ENCODE data around the gene BCL2L13. TPM values are rescaled to one million over a fixed set of nuclear protein-coding genes. Genes with fewer than 3 reads are reported as not detected.
A peak's percentile ranks its signal among the peaks of the same experiment; 100 is the strongest.

BCL2L13 gene
- polyA plus RNA-seq, 3 donors, result 20.2 to 67.8 (median 53.0) TPM

- Mint-ChIP-seq H3K27me3 (ENCODE audit: low read depth in 3 of 3) (peaks cover 0 to 3% (median 0%) of the 10 kb centered on the region in 3 donors), H3K27ac (peak overlapping the region; percentile 64 to 85 (median 71)), H3K4me3 (peak overlapping the region in 1 of 2 donors; percentile 49), H3K36me3 (peaks cover 36 to 64% of the 10 kb centered on the region in 2 donors), H3K4me1 (peaks cover 34% of the 10 kb centered on the region), H3K9me3 (peaks cover 0 to 2% (median 0%) of the 10 kb centered on the region in 7 donors)
- H3K9ac ChIP-seq (ENCODE audit: insufficient read depth, low read length, poor library complexity, severe bottlenecking), result no peak overlapping the region
- intact Hi-C loops (cut with micrococcal nuclease), result no loop called here
- no peak for DNase-seq
- no peaks in the 10 kb centered on the region for H3K9me3 ChIP-seq (replicated peaks in 1 of 2; ENCODE audit: control insufficient read depth in 1 of 2, insufficient read depth in 1 of 2, low read length in 2 of 2)
- H3K4me1 ChIP-seq (ENCODE audit: control insufficient read depth in 1 of 2, insufficient read depth in 2 of 2, low read length in 2 of 2), result peaks cover 14 to 16% of the 10 kb centered on the region in 2 donors
- H3K27ac ChIP-seq (ENCODE audit: low read depth in 1 of 2, low read length in 2 of 2), result peak overlapping the region; percentile 9 to 57
- no peak overlapping the region for H3K4me3 ChIP-seq (replicated peaks in 1 of 3; ENCODE audit: low read depth in 2 of 3, low read length in 3 of 3)
- TF ChIP-seq, protein P1, sequence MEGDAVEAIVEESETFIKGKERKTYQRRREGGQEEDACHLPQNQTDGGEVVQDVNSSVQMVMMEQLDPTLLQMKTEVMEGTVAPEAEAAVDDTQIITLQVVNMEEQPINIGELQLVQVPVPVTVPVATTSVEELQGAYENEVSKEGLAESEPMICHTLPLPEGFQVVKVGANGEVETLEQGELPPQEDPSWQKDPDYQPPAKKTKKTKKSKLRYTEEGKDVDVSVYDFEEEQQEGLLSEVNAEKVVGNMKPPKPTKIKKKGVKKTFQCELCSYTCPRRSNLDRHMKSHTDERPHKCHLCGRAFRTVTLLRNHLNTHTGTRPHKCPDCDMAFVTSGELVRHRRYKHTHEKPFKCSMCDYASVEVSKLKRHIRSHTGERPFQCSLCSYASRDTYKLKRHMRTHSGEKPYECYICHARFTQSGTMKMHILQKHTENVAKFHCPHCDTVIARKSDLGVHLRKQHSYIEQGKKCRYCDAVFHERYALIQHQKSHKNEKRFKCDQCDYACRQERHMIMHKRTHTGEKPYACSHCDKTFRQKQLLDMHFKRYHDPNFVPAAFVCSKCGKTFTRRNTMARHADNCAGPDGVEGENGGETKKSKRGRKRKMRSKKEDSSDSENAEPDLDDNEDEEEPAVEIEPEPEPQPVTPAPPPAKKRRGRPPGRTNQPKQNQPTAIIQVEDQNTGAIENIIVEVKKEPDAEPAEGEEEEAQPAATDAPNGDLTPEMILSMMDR (IDR thresholded peaks at IDR 0.05), result no peak
- H4K20me1 ChIP-seq (ENCODE audit: insufficient read depth, low read length), result peaks cover 33% of the 10 kb centered on the region
- peaks cover 6% of the 10 kb centered on the region for H3K79me2 ChIP-seq (ENCODE audit: insufficient read depth, low read length)
- no peak overlapping the region for H3K4me2 ChIP-seq (replicated peaks; ENCODE audit: extremely low read depth, low read length, poor library complexity, severe bottlenecking)
- no peaks in the 10 kb centered on the region for H3K27me3 ChIP-seq (ENCODE audit: control insufficient read depth in 2 of 2, insufficient read depth in 2 of 2, low read length in 2 of 2)
- 100% methylated on average over 5 of the region's 13 CpGs for WGBS (ENCODE audit: insufficient coverage)
- no peak overlapping the region for H2AFZ ChIP-seq (ENCODE audit: insufficient read depth, low read depth, low read length, poor library complexity, severe bottlenecking)
- peaks cover 36 to 46% of the 10 kb centered on the region in 2 donors for H3K36me3 ChIP-seq (replicated peaks in 1 of 2; ENCODE audit: control insufficient read depth in 1 of 2, insufficient read depth in 2 of 2, low read length in 2 of 2)
Observed at GRCh38 chr22:17726006-17726927, 87.7 kb downstream of the BCL2L13 start.

- H3K4me3 ChIP-seq (replicated peaks in 1 of 3; ENCODE audit: low read depth in 2 of 3, low read length in 3 of 3), result no peak overlapping the region
- no peaks in the 10 kb centered on the region for H3K27me3 ChIP-seq (ENCODE audit: control insufficient read depth in 2 of 2, insufficient read depth in 2 of 2, low read length in 2 of 2)
- H3K9ac ChIP-seq (ENCODE audit: insufficient read depth, low read length, poor library complexity, severe bottlenecking), result no peak overlapping the region
- peak overlapping the region; percentile 64 to 85 (median 71) for H3K27ac Mint-ChIP-seq
- H3K4me1 Mint-ChIP-seq, result peaks cover 32% of the 10 kb centered on the region
- H3K9me3 ChIP-seq (replicated peaks in 1 of 2; ENCODE audit: control insufficient read depth in 1 of 2, insufficient read depth in 1 of 2, low read length in 2 of 2), result no peaks in the 10 kb centered on the region
- H3K27ac ChIP-seq (ENCODE audit: low read depth in 1 of 2, low read length in 2 of 2), result peak overlapping the region; percentile 9 to 57
- peak overlapping the region in 1 of 2 donors; percentile 49 for H3K4me3 Mint-ChIP-seq
- peak; percentile 25 to 51 (median 36) for DNase-seq
- no peak overlapping the region for H2AFZ ChIP-seq (ENCODE audit: insufficient read depth, low read depth, low read length, poor library complexity, severe bottlenecking)
- TF ChIP-seq, protein P1 (IDR thresholded peaks at IDR 0.05), result no peak
- H3K36me3 ChIP-seq (replicated peaks in 1 of 2; ENCODE audit: control insufficient read depth in 1 of 2, insufficient read depth in 2 of 2, low read length in 2 of 2), result peaks cover 44 to 55% of the 10 kb centered on the region in 2 donors
- WGBS (ENCODE audit: insufficient coverage), result 62% methylated on average over 12 of the region's 18 CpGs
- H3K9me3 Mint-ChIP-seq, result peaks cover 0 to 2% (median 0%) of the 10 kb centered on the region in 7 donors
- H3K36me3 Mint-ChIP-seq, result peaks cover 41 to 68% of the 10 kb centered on the region in 2 donors
- intact Hi-C loops (cut with micrococcal nuclease), result no loop called here
- peaks cover 0 to 3% (median 0%) of the 10 kb centered on the region in 3 donors for H3K27me3 Mint-ChIP-seq (ENCODE audit: low read depth in 3 of 3)
- H3K79me2 ChIP-seq (ENCODE audit: insufficient read depth, low read length), result peaks cover 6% of the 10 kb centered on the region
- H3K4me2 ChIP-seq (replicated peaks; ENCODE audit: extremely low read depth, low read length, poor library complexity, severe bottlenecking), result no peak overlapping the region
- H4K20me1 ChIP-seq (ENCODE audit: insufficient read depth, low read length), result peaks cover 39% of the 10 kb centered on the region
- peaks cover 14 to 16% of the 10 kb centered on the region in 2 donors for H3K4me1 ChIP-seq (ENCODE audit: control insufficient read depth in 1 of 2, insufficient read depth in 2 of 2, low read length in 2 of 2)
Observed at GRCh38 chr22:17726928-17727897, 88.7 kb downstream of the BCL2L13 start.

Data from CD14-positive monocyte (primary cell).